Activated CD4-positive, alpha-beta T cell treated with anti-CD3 and anti-CD28 coated beads, Interleukin-2, amount 10 ng/mL, durations not matched to agents 24 days and 14 days (primary cell): Measurements from ENCODE around the gene ZNF839. TPM values are rescaled to one million over a fixed set of nuclear protein-coding genes. Genes with fewer than 3 reads are reported as not detected.
"Not testable (repeated sequence)": the region's sequence is repeated elsewhere in the genome, so short reads cannot be mapped to it uniquely, and the experiment has no call there.

Source experiments
- DNase-seq: peaks from one replicate; pipeline ENCODE4 v3.0.0; 2022
- H3K27ac Mint-ChIP-seq: one replicate; pipeline ENCODE4 v1.8.0; 2022; ENCODE audit warnings: mild to moderate bottlenecking, mixed read lengths
- H3K27me3 Mint-ChIP-seq: one replicate; pipeline ENCODE4 v1.8.0; 2022; ENCODE audit warnings: mixed read lengths
- H3K36me3 Mint-ChIP-seq: one replicate; pipeline ENCODE4 v1.8.0; 2022; ENCODE audit warnings: low read depth, mild to moderate bottlenecking, mixed read lengths
- H3K4me1 Mint-ChIP-seq: one replicate; pipeline ENCODE4 v1.8.0; 2021; ENCODE audit warnings: mixed read lengths
- H3K4me3 Mint-ChIP-seq: one replicate; pipeline ENCODE4 v1.8.0; 2022; ENCODE audit warnings: mild to moderate bottlenecking, moderate library complexity, mixed read lengths
- H3K9me3 Mint-ChIP-seq: one replicate; pipeline ENCODE4 v1.8.0; 2021; ENCODE audit warnings: mixed read lengths
- intact Hi-C: fragments of 100-400 bp; cut with micrococcal nuclease; formaldehyde crosslinking; loops from one replicate; pipeline ENCODE4 v1.15.1; 2023
- total RNA-seq: library from RNA; stranded (reverse); gene quantifications from 2 replicates; pipeline ENCODE4 v1.2.3, GENCODE V29; 2022

Gene ZNF839
- total RNA-seq, 1 donor from 2014 or later: 18.3 TPM

- no peaks in the 10 kb centered on the region for H3K9me3 Mint-ChIP-seq
- no peak overlapping the region for H3K4me3 Mint-ChIP-seq
- intact Hi-C loops: no loop called here
- peaks cover 2% of the 10 kb centered on the region for H3K27me3 Mint-ChIP-seq
- no peak overlapping the region for H3K27ac Mint-ChIP-seq
- H3K4me1 Mint-ChIP-seq: no peaks in the 10 kb centered on the region
- H3K36me3 Mint-ChIP-seq: no peaks in the 10 kb centered on the region
- DNase-seq: no peak
Observed at GRCh38 chr14:102293781-102294180, 25.8 kb upstream of the ZNF839 start.

- no peak overlapping the region for H3K4me3 Mint-ChIP-seq
- H3K27ac Mint-ChIP-seq: no peak overlapping the region
- H3K4me1 Mint-ChIP-seq: no peaks in the 10 kb centered on the region
- no peaks in the 10 kb centered on the region for H3K36me3 Mint-ChIP-seq
- intact Hi-C loops: no loop called here
- no peaks in the 10 kb centered on the region for H3K9me3 Mint-ChIP-seq
- H3K27me3 Mint-ChIP-seq: peaks cover 2% of the 10 kb centered on the region
- DNase-seq: no peak
Observed at GRCh38 chr14:102295270-102295669, 24.3 kb upstream of the ZNF839 start.

- no peaks in the 10 kb centered on the region for H3K4me1 Mint-ChIP-seq
- no peak overlapping the region for H3K4me3 Mint-ChIP-seq
- intact Hi-C loops: no loop called here
- H3K27me3 Mint-ChIP-seq: peaks cover 2% of the 10 kb centered on the region
- H3K27ac Mint-ChIP-seq: no peak overlapping the region
- no peak for DNase-seq
- H3K36me3 Mint-ChIP-seq: no peaks in the 10 kb centered on the region
- no peaks in the 10 kb centered on the region for H3K9me3 Mint-ChIP-seq
Observed at GRCh38 chr14:102297436-102298170, 21.9 kb upstream of the ZNF839 start.

- H3K4me1 Mint-ChIP-seq, DNase-seq, H3K4me3 Mint-ChIP-seq, H3K9me3 Mint-ChIP-seq, H3K36me3 Mint-ChIP-seq, intact Hi-C loops, H3K27ac Mint-ChIP-seq: not testable (repeated sequence)
- peaks cover 10% of the 10 kb centered on the region for H3K27me3 Mint-ChIP-seq
Observed at GRCh38 chr14:102298303-102299070, 21.1 kb upstream of the ZNF839 start.

GRCh38 chr14:102303664-102304063, 15.9 kb upstream of the ZNF839 start:
- intact Hi-C loops: no loop called here
- H3K9me3 Mint-ChIP-seq: no peaks in the 10 kb centered on the region

GRCh38 chr14:102304611-102305506, 14.7 kb upstream of the ZNF839 start, which contains the start of gene MOK:
MOK (minus strand) TSS chr14:102305164; CDS start chr14:102304968, 196 bp downstream.
- Mint-ChIP-seq H3K9me3 (no peaks in the 10 kb centered on the region), H3K4me3 (peak within 1 kb of the TSS; percentile 92), H3K4me1 (peaks cover 8% of the 10 kb centered on the region), H3K36me3 (peaks cover 3% of the 10 kb centered on the region), H3K27ac (peak within 1 kb of the TSS; percentile 96), H3K27me3 (peaks cover 22% of the 10 kb centered on the region)
- intact Hi-C loops: loop anchor here (1.0 kb wide), 1 partner anchor 9 kb away; no protein-coding TSS in a partner anchor
- peak; percentile 100 for DNase-seq

More at GRCh38 chr14:102303664-102304063, 15.9 kb upstream of the ZNF839 start:
- Mint-ChIP-seq H3K27me3 (peaks cover 20% of the 10 kb centered on the region), H3K27ac (no peak overlapping the region), H3K4me3 (peak overlapping the region; percentile 31), H3K4me1 (peaks cover 8% of the 10 kb centered on the region), H3K36me3 (peaks cover 3% of the 10 kb centered on the region)
- no peak for DNase-seq

- Mint-ChIP-seq H3K27me3 (peaks cover 2% of the 10 kb centered on the region), H3K9me3 (no peaks in the 10 kb centered on the region), H3K36me3 (no peaks in the 10 kb centered on the region), H3K27ac (peak overlapping the region; percentile 42), H3K4me1 (peaks cover 45% of the 10 kb centered on the region), H3K4me3 (peak overlapping the region; percentile 83)
- DNase-seq: peak; percentile 95
- intact Hi-C loops: loop anchor here (1.0 to 10.0 kb wide), 10 partner anchors 9 to 1020 kb away; partner anchors contain the start of genes EIF5, HSP90AA1, MOK and PPP2R5C
Observed at GRCh38 chr14:102314242-102315011, 5.1 kb upstream of the ZNF839 start.

- H3K4me1 Mint-ChIP-seq: peaks cover 46% of the 10 kb centered on the region
- H3K36me3 Mint-ChIP-seq: no peaks in the 10 kb centered on the region
- H3K4me3 Mint-ChIP-seq: peak overlapping the region; percentile 83
- peak overlapping the region; percentile 42 for H3K27ac Mint-ChIP-seq
- H3K27me3 Mint-ChIP-seq: peaks cover 2% of the 10 kb centered on the region
- no peaks in the 10 kb centered on the region for H3K9me3 Mint-ChIP-seq
- intact Hi-C loops: loop anchor here (2.0 to 10.0 kb wide), 8 partner anchors 133 to 1020 kb away; partner anchors contain the start of genes EIF5, HSP90AA1, PPP2R5C and RCOR1
- DNase-seq: no peak
Observed at GRCh38 chr14:102315121-102315520, 4.4 kb upstream of the ZNF839 start.

- peak; percentile 81 for DNase-seq
- H3K27me3 Mint-ChIP-seq: peaks cover 2% of the 10 kb centered on the region
- H3K4me1 Mint-ChIP-seq: peaks cover 51% of the 10 kb centered on the region
- no peaks in the 10 kb centered on the region for H3K9me3 Mint-ChIP-seq
- H3K27ac Mint-ChIP-seq: peak overlapping the region; percentile 97
- peak overlapping the region; percentile 99 for H3K4me3 Mint-ChIP-seq
- no peaks in the 10 kb centered on the region for H3K36me3 Mint-ChIP-seq
- intact Hi-C loops: loop anchor here (1.0 to 10.0 kb wide), 10 partner anchors 46 to 1018 kb away; partner anchors contain the start of genes CINP, EIF5, PPP2R5C and RCOR1
Observed at GRCh38 chr14:102316338-102316742, 3.2 kb upstream of the ZNF839 start.

- Mint-ChIP-seq H3K36me3 (peaks cover 2% of the 10 kb centered on the region), H3K4me1 (peaks cover 54% of the 10 kb centered on the region), H3K4me3 (peak overlapping the region; percentile 99), H3K27ac (peak overlapping the region; percentile 97), H3K27me3 (peaks cover 2% of the 10 kb centered on the region), H3K9me3 (no peaks in the 10 kb centered on the region)
- intact Hi-C loops: loop anchor here (1.0 to 10.0 kb wide), 10 partner anchors 45 to 1018 kb away; partner anchors contain the start of genes CINP, EIF5, PPP2R5C and RCOR1
- peak; percentile 99 for DNase-seq
Observed at GRCh38 chr14:102316743-102317563, 2.6 kb upstream of the ZNF839 start.

- peaks cover 2% of the 10 kb centered on the region for H3K27me3 Mint-ChIP-seq
- peak; percentile 72 for DNase-seq
- H3K27ac Mint-ChIP-seq: peak overlapping the region; percentile 97
- peaks cover 54% of the 10 kb centered on the region for H3K4me1 Mint-ChIP-seq
- intact Hi-C loops: loop anchor here (2.0 to 10.0 kb wide), 9 partner anchors 135 to 1017 kb away; partner anchors contain the start of genes EIF5, PPP2R5C and RCOR1
- peaks cover 2% of the 10 kb centered on the region for H3K36me3 Mint-ChIP-seq
- H3K4me3 Mint-ChIP-seq: peak overlapping the region; percentile 99
- no peaks in the 10 kb centered on the region for H3K9me3 Mint-ChIP-seq
Observed at GRCh38 chr14:102317564-102318248, 1.8 kb upstream of the ZNF839 start.
